Cardiac muscle cell (in vitro differentiated cells and primary cell): ENCODE measurements around the gene RPS5. TPM values are rescaled to one million over a fixed set of nuclear protein-coding genes. Genes with fewer than 3 reads are reported as not detected.

Experiments
- DNase-seq, 2 donors: peaks; one replicate each; pipeline versions ENCODE4 v3.0.0 to v3.0.0-alpha.2; 2010 to 2017; ENCODE audit warnings: low read depth in 1 of 2, low spot score in 1 of 2
- H3K27ac ChIP-seq: fragments of 200-600 bp; sonication (generic); 2 replicates; pipeline ENCODE4 v1.5.1; 2016
- H3K27me3 ChIP-seq: fragments of 200-600 bp; sonication (generic); 2 replicates; pipeline ENCODE4 v1.6.0; 2016; ENCODE audit warnings: control low read depth
- H3K36me3 ChIP-seq: fragments of 200-600 bp; sonication (generic); 2 replicates; pipeline ENCODE4 v1.5.1; 2016; ENCODE audit warnings: control low read depth
- H3K4me1 ChIP-seq: fragments of 200-600 bp; sonication (generic); 2 replicates; pipeline ENCODE4 v1.8.1; 2017; ENCODE audit warnings: low read depth, mild to moderate bottlenecking, mixed run types
- H3K4me3 ChIP-seq: fragments of 200-600 bp; sonication (generic); 2 replicates; pipeline ENCODE4 v1.5.1; 2016; ENCODE audit warnings: mild to moderate bottlenecking
- H3K9me3 ChIP-seq: fragments of 200-600 bp; sonication (generic); 2 replicates; pipeline ENCODE4 v1.5.1; 2017; ENCODE audit warnings: low read depth, mild to moderate bottlenecking, control low read depth
- CTCF ChIP-seq: IDR thresholded peaks from 2 replicates; pipeline ENCODE4 v1.5.1; 2012; ENCODE audit warnings: low read depth, mild to moderate bottlenecking, low read length
- polyA plus RNA-seq: library from polyadenylated mRNA; unstranded; fragments of >200 nt; fragmentation: Nextera tagmentation; extraction: Ambion mirVana; gene quantifications from 2 replicates; pipeline ENCODE4 v1.2.1, GENCODE V29; 2016
- total RNA-seq: library from RNA; depleted of rRNA; stranded (reverse); fragments of >200 nt; gene quantifications from 2 replicates; pipeline ENCODE4 v1.2.3, GENCODE V29; 2016

RPS5 gene
- total and polyA plus RNA-seq, 2 experiments from 2014 or later = 643 to 1,551 TPM

GRCh38 chr19:58380037-58380661 lies 6.9 kb upstream of the RPS5 start:
- peak overlapping the region; percentile 50 for H3K4me3 ChIP-seq
- no peak for DNase-seq
- H3K4me1 ChIP-seq = peaks cover 4% of the 10 kb centered on the region
- peak overlapping the region; percentile 77 for H3K27ac ChIP-seq
- no peaks in the 10 kb centered on the region for H3K36me3 ChIP-seq
- no peaks in the 10 kb centered on the region for H3K9me3 ChIP-seq
- no peak for TF ChIP-seq CTCF
- no peaks in the 10 kb centered on the region for H3K27me3 ChIP-seq

GRCh38 chr19:58380662-58381459 lies 6.2 kb upstream of the RPS5 start, which contains the start of gene ZNF837:
ZNF837 (minus strand) TSS chr19:58381030; CDS start chr19:58369332, 11,698 bp downstream.
- no peak for TF ChIP-seq CTCF
- Histone ChIP-seq H3K27ac (peak within 1 kb of the TSS; percentile 77), H3K4me3 (peak within 1 kb of the TSS; percentile 50), H3K36me3 (no peaks in the 10 kb centered on the region), H3K4me1 (peaks cover 10% of the 10 kb centered on the region), H3K9me3 (no peaks in the 10 kb centered on the region), H3K27me3 (no peaks in the 10 kb centered on the region)
- DNase-seq = peak; percentile 100

GRCh38 chr19:58381460-58382212 lies 5.4 kb upstream of the RPS5 start:
- DNase-seq = no peak
- no peaks in the 10 kb centered on the region for H3K27me3 ChIP-seq
- H3K27ac ChIP-seq = peak overlapping the region; percentile 50
- H3K9me3 ChIP-seq = no peaks in the 10 kb centered on the region
- H3K36me3 ChIP-seq = no peaks in the 10 kb centered on the region
- H3K4me1 ChIP-seq = peaks cover 12% of the 10 kb centered on the region
- TF ChIP-seq CTCF = no peak
- H3K4me3 ChIP-seq = peak overlapping the region; percentile 50

- no peak for DNase-seq
- peaks cover 16% of the 10 kb centered on the region for H3K4me1 ChIP-seq
- H3K9me3 ChIP-seq = no peaks in the 10 kb centered on the region
- no peak for TF ChIP-seq CTCF
- H3K27me3 ChIP-seq = no peaks in the 10 kb centered on the region
- H3K27ac ChIP-seq = no peak overlapping the region
- no peaks in the 10 kb centered on the region for H3K36me3 ChIP-seq
- no peak overlapping the region for H3K4me3 ChIP-seq
Measured at GRCh38 chr19:58382997-58383603, 4.0 kb upstream of the RPS5 start.

- H3K27ac ChIP-seq = peak overlapping the region; percentile 96
- H3K4me3 ChIP-seq = peak overlapping the region; percentile 77
- TF ChIP-seq CTCF = no peak
- peaks cover 13% of the 10 kb centered on the region for H3K4me1 ChIP-seq
- H3K27me3 ChIP-seq = no peaks in the 10 kb centered on the region
- no peaks in the 10 kb centered on the region for H3K9me3 ChIP-seq
- H3K36me3 ChIP-seq = peaks cover 3% of the 10 kb centered on the region
- DNase-seq = no peak
Measured at GRCh38 chr19:58385313-58385890, 1.7 kb upstream of the RPS5 start.
